ENCODE results near the gene GRID1.
"Not testable (repeated sequence)": the region's sequence is repeated elsewhere in the genome, so short reads cannot be mapped to it uniquely, and the experiment has no call there.

GRID1 gene

GRCh38 chr10:85851934-85852333 is 514.7 kb downstream of the GRID1 start:
- FAIRE-seq (no peak), DNase-seq (ENCODE audit: insufficient read length, low spot score) (no peak)
- TF ChIP-seq TAF1 (IDR thresholded peaks at IDR 0.05; ENCODE audit: low read depth, low read length) (no peak), POU2F2 (IDR thresholded peaks at IDR 0.05; ENCODE audit: low read depth, low read length) (no peak), POLR2AphosphoS5 (IDR thresholded peaks at IDR 0.05; ENCODE audit: low read depth, low read length) (no peak), SPI1 (IDR thresholded peaks at IDR 0.05; ENCODE audit: low read depth, low read length) (no peak), PAX5 (IDR thresholded peaks at IDR 0.05; ENCODE audit: insufficient read depth, low read length, severe bottlenecking) (no peak), POLR2A (IDR thresholded peaks at IDR 0.05; ENCODE audit: low read depth, low read length) (no peak)

DNA sequence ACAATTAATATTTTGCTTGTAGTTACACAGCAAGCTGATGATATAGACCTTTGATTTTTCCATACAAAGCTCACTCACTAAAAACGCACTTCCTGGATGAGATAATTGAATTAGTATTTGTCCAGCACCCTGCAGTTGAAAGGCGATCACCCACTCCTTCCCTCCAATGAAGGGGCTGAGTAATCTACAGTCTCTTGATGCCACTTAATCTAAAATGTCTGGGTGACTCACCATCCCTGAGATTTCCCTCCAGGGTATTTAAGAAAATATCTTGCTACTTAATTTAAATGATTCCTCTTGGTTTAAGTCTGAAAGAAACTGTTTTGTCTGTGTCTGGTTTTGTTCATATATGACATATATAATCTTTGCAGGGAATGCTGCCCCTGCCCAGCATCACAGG is 515.3 kb downstream of the GRID1 start:
- TF ChIP-seq TAF1 (IDR thresholded peaks at IDR 0.05; ENCODE audit: low read depth, low read length), result no peak
- no peak for TF ChIP-seq PAX5 (IDR thresholded peaks at IDR 0.05; ENCODE audit: insufficient read depth, low read length, severe bottlenecking)
- TF ChIP-seq POLR2A (IDR thresholded peaks at IDR 0.05; ENCODE audit: low read depth, low read length), result no peak
- no peak for TF ChIP-seq POU2F2 (IDR thresholded peaks at IDR 0.05; ENCODE audit: low read depth, low read length)
- no peak for TF ChIP-seq SPI1 (IDR thresholded peaks at IDR 0.05; ENCODE audit: low read depth, low read length)
- no peak for TF ChIP-seq POLR2AphosphoS5 (IDR thresholded peaks at IDR 0.05; ENCODE audit: low read depth, low read length)
- FAIRE-seq, result no peak
- DNase-seq (ENCODE audit: insufficient read length, low spot score), result no peak

GRCh38 chr10:85850736-85851135 is 515.9 kb downstream of the GRID1 start:
- no peak for FAIRE-seq
- TF ChIP-seq POLR2A (IDR thresholded peaks at IDR 0.05; ENCODE audit: low read depth, low read length), result no peak
- TF ChIP-seq POLR2AphosphoS5 (IDR thresholded peaks at IDR 0.05; ENCODE audit: low read depth, low read length), result no peak
- no peak for TF ChIP-seq POU2F2 (IDR thresholded peaks at IDR 0.05; ENCODE audit: low read depth, low read length)
- no peak for TF ChIP-seq PAX5 (IDR thresholded peaks at IDR 0.05; ENCODE audit: insufficient read depth, low read length, severe bottlenecking)
- no peak for TF ChIP-seq TAF1 (IDR thresholded peaks at IDR 0.05; ENCODE audit: low read depth, low read length)
- no peak for TF ChIP-seq SPI1 (IDR thresholded peaks at IDR 0.05; ENCODE audit: low read depth, low read length)
- DNase-seq (ENCODE audit: insufficient read length, low spot score), result no peak

- no peak for DNase-seq (ENCODE audit: insufficient read length, low spot score)
- TF ChIP-seq PAX5 (IDR thresholded peaks at IDR 0.05; ENCODE audit: insufficient read depth, low read length, severe bottlenecking) (no peak), POLR2AphosphoS5 (IDR thresholded peaks at IDR 0.05; ENCODE audit: low read depth, low read length) (no peak), POU2F2 (IDR thresholded peaks at IDR 0.05; ENCODE audit: low read depth, low read length) (no peak), TAF1 (IDR thresholded peaks at IDR 0.05; ENCODE audit: low read depth, low read length) (no peak), SPI1 (IDR thresholded peaks at IDR 0.05; ENCODE audit: low read depth, low read length) (no peak), POLR2A (IDR thresholded peaks at IDR 0.05; ENCODE audit: low read depth, low read length) (no peak)
- FAIRE-seq, result no peak
Observed at GRCh38 chr10:85849315-85849714, 517.3 kb downstream of the GRID1 start.

- no peak for FAIRE-seq
- DNase-seq (ENCODE audit: insufficient read length, low spot score), result no peak
- TF ChIP-seq POLR2A (IDR thresholded peaks at IDR 0.05; ENCODE audit: low read depth, low read length) (no peak), POU2F2 (IDR thresholded peaks at IDR 0.05; ENCODE audit: low read depth, low read length) (no peak), PAX5 (IDR thresholded peaks at IDR 0.05; ENCODE audit: insufficient read depth, low read length, severe bottlenecking) (no peak), SPI1 (IDR thresholded peaks at IDR 0.05; ENCODE audit: low read depth, low read length) (no peak), POLR2AphosphoS5 (IDR thresholded peaks at IDR 0.05; ENCODE audit: low read depth, low read length) (no peak), TAF1 (IDR thresholded peaks at IDR 0.05; ENCODE audit: low read depth, low read length) (no peak)
Observed at GRCh38 chr10:85848756-85849155, 517.8 kb downstream of the GRID1 start.

GRCh38 chr10:85847085-85847484 is 519.5 kb downstream of the GRID1 start:
- TF ChIP-seq POLR2AphosphoS5 (IDR thresholded peaks at IDR 0.05; ENCODE audit: low read depth, low read length) (no peak), PAX5 (IDR thresholded peaks at IDR 0.05; ENCODE audit: insufficient read depth, low read length, severe bottlenecking) (no peak), TAF1 (IDR thresholded peaks at IDR 0.05; ENCODE audit: low read depth, low read length) (no peak)
- no peak for FAIRE-seq
- no peak for DNase-seq (ENCODE audit: insufficient read length, low spot score)

DNA sequence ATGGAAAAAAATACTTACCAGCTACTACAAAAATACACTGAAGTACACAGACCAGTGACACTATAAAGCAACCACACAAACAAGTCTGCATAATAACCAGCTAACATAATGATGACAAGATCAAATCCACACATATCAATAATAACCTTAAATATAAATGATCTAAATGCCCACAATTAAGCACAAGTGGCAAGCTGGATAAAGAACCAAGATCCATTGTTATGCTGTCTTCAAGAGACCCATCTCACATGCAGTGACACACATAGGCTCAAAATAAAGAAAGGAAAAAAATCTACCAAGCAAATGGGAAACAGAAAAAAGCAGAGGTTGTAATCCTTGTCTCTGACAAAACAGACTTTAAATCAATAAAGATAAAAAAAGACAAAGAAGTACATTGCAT is 527.9 kb downstream of the GRID1 start:
- FAIRE-seq; DNase-seq (ENCODE audit: insufficient read length, low spot score): not testable (repeated sequence)

- no peak for FAIRE-seq
Observed at GRCh38 chr10:85832988-85833387, 533.6 kb downstream of the GRID1 start.

DNA sequence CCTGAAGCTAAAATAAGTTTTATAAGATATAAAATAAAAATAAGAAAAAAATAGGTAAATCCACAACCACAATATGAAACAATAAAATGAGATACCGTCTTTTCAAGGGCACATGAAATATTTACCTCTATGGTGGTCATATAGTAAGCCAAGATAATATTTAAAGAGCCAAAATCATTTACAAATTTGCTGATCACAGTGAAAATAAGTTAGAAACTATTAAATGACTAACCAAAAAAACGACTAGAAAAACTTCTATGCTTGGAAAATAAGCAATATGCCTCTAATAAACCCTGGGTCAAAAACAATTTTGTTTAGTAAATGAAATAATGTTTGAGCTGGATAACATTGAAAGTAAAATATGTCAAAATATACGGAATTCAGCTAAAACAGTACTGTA is 535.2 kb downstream of the GRID1 start:
- no peak for FAIRE-seq
- TF ChIP-seq POLR2AphosphoS5 (IDR thresholded peaks at IDR 0.05; ENCODE audit: low read depth, low read length), result no peak
- no peak for DNase-seq (ENCODE audit: insufficient read length, low spot score)

More at GRCh38 chr10:85832988-85833387, 533.6 kb downstream of the GRID1 start:
- TF ChIP-seq PAX5 (IDR thresholded peaks at IDR 0.05; ENCODE audit: insufficient read depth, low read length, severe bottlenecking) (no peak), POLR2A (IDR thresholded peaks at IDR 0.05; ENCODE audit: low read depth, low read length) (no peak), POLR2AphosphoS5 (IDR thresholded peaks at IDR 0.05; ENCODE audit: low read depth, low read length) (no peak), POU2F2 (IDR thresholded peaks at IDR 0.05; ENCODE audit: low read depth, low read length) (no peak), TAF1 (IDR thresholded peaks at IDR 0.05; ENCODE audit: low read depth, low read length) (no peak), SPI1 (IDR thresholded peaks at IDR 0.05; ENCODE audit: low read depth, low read length) (no peak)
- no peak for DNase-seq (ENCODE audit: insufficient read length, low spot score)

- TF ChIP-seq SPI1 (IDR thresholded peaks at IDR 0.05; ENCODE audit: low read depth, low read length), result no peak
- no peak for DNase-seq (ENCODE audit: insufficient read length, low spot score)
- FAIRE-seq, result no peak
Observed at GRCh38 chr10:85826377-85826776, 540.2 kb downstream of the GRID1 start.

DNA sequence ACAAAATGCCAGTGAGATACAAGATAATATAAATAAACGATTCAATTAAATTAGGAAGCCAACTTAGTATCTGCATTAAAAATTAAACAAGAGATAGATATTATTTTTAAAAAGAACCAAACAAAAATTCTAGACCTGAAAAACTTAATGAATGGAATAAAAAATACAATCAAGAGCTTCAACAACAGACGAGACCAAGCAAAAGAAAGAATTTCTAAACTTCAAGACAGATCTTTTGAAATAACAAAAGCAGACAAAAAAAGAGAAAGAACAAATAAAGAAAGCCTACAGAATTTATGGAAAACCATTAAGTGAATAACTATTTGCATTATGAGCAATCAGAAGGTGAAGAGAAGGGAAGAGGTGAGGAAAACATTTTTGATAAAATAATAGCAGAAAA is 555.2 kb downstream of the GRID1 start:
- no peak for TF ChIP-seq TAF1 (IDR thresholded peaks at IDR 0.05; ENCODE audit: low read depth, low read length)
- no peak for TF ChIP-seq PAX5 (IDR thresholded peaks at IDR 0.05; ENCODE audit: insufficient read depth, low read length, severe bottlenecking)
- TF ChIP-seq POU2F2 (IDR thresholded peaks at IDR 0.05; ENCODE audit: low read depth, low read length), result no peak
- TF ChIP-seq POLR2A (IDR thresholded peaks at IDR 0.05; ENCODE audit: low read depth, low read length), result no peak
- no peak for TF ChIP-seq SPI1 (IDR thresholded peaks at IDR 0.05; ENCODE audit: low read depth, low read length)
- TF ChIP-seq POLR2AphosphoS5 (IDR thresholded peaks at IDR 0.05; ENCODE audit: low read depth, low read length), result no peak
- DNase-seq (ENCODE audit: insufficient read length, low spot score) (no peak), FAIRE-seq (no peak)

Data from GM12891 (cell line).